NCI-H82 (cell line): Measurements from ENCODE around the gene NOL4L.

Source experiments
- DNase-seq: peaks from one replicate; lab custom pipeline; 2025; lab: John Stamatoyannopoulos, UW

NOL4L gene

GRCh38 chr20:32444474-32445220 is 140.5 kb downstream of the NOL4L start:
- peak; percentile 47 for DNase-seq

GRCh38 chr20:32443386-32443974 is 141.7 kb downstream of the NOL4L start:
- no peak for DNase-seq

DNA sequence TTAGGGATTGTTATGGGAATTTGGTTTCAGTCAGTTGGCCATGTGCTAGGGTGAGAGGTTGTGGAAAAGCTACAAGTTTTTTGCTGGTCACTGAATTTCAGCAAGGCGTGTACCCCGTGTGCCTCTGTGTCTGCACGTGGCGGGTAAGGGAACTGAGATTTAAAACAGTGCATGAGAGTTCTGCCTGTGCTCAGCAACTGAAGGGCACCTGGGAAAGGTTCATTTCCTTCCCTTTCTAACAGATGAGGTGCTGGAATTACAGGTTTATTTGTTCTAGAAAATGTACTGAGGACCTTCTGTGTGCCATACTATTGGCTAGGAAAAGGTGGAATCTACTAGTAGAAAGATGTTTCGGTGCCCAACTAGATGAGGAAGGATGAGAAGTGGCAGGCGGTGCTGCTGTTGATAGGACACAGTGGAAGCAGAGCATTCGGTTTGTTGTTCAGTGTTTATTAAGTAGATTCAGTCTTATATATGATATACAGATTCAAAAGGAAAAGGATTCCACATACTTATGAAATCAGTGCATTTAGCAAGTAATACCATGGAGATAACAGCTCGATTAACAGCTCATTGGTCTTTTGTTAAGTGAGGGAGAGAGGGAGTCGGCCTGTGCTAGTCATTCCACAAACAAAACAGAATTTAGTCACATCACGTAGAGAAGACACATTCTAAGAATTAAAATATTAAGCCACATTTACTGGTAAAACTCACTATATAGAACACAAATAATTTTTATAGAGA is 142.3 kb downstream of the NOL4L start:
- DNase-seq: no peak

GRCh38 chr20:32441638-32442037 is 143.5 kb downstream of the NOL4L start:
- no peak for DNase-seq

DNA sequence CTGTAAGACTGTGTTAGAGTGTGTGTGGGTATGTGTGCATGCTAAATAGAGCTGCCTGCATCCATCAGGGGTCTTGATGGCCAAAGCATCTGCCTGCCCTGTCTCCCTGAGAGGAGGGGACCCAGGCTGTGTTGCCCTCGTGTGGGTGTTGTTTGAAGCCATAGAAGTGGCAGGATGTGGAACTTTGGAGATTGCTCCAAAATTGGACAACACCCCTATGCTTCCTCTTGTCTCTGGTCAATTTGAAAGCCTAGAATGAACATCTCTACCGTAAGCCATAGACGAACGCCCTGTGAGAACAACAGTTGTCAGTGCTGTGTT is 144.4 kb downstream of the NOL4L start:
- no peak for DNase-seq

DNA sequence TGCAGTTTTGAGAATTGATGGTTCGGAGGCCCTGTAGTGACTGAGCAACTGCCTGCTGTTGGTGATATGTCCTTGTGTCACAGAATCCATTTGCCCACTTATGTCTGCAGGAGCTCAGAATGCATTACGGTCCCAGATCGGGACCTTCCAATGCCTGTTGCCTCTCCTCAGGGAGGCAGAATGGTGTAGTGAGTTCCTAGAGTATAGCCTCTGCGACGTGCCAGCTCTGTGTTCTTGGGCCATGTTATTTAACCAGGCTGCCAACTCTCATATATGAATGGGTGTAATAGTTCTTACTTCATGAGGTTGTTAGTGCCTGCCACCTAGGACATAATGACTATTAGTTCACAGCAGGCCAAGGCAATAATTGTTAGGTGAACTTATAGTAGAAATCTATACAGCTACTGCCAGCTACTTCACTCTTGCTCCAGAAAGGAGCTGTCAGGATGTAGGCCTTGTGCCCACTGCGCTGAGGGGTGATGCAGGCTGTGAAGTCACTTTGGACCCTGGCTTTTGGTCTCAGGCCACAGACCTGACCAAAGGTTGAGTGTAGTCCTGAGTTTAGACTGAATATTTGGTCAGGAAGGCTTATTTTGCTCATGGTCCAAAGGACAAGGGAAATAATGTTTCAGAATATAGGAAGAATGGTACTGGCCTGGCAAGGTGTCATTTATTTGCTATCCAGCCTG is 144.9 kb downstream of the NOL4L start:
- DNase-seq: no peak

DNA sequence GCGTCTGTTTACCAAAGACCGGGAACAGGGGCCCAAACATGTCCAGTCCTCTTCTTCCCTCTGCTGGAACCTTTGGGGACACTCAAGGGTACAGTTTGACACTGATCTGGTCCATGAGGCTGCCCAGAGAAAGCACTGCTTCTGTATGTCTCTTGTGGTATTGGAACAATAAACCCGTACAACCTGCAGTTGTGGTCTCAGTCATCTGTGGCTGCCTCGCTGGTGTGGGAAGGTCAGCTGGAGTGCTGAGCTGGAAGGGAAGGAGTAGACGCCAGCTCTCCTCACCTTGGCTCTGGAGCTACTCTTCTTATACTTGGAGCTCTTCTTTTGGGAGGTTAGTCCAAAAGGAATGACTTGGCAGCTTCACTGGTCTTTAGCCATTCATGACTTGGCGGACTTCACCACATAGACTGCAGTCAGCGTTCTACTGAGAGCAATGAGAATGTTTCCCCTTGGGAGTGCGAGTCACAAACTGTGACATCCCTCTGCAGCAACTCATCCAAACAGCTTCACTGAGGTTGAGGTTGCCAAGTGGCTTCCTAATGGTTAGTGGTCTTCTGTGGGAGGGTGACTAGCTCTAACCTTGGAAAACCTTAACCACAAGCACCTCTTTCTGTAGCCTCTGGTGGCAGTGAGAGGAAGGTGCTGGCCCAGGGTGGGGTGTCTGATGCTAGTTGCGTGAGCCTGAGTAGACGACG is 145.9 kb downstream of the NOL4L start:
- no peak for DNase-seq

GRCh38 chr20:32438331-32438858 is 146.7 kb downstream of the NOL4L start:
- DNase-seq: no peak

- DNase-seq: no peak
These were observed 147.6 kb downstream of the NOL4L start for GRCh38 chr20:32437391-32438074.

DNA sequence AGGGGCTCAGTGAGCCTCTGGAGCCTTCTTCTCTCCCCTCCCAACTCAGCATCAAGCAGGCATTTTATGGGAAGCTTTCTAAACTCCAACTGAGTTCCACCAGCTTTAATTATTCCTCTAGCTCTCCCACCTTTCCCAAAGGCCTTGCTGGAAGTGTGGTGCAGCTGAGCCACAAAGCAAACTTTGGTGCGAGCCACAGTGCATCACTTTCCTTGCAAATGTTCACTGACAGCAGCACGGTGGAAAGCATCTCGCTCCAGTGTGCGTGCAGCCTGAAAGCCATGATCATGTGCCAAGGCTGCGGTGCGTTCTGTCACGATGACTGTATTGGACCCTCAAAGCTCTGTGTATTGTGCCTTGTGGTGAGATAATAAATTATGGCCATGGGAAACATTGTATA is 148.2 kb downstream of the NOL4L start:
- no peak for DNase-seq

DNA sequence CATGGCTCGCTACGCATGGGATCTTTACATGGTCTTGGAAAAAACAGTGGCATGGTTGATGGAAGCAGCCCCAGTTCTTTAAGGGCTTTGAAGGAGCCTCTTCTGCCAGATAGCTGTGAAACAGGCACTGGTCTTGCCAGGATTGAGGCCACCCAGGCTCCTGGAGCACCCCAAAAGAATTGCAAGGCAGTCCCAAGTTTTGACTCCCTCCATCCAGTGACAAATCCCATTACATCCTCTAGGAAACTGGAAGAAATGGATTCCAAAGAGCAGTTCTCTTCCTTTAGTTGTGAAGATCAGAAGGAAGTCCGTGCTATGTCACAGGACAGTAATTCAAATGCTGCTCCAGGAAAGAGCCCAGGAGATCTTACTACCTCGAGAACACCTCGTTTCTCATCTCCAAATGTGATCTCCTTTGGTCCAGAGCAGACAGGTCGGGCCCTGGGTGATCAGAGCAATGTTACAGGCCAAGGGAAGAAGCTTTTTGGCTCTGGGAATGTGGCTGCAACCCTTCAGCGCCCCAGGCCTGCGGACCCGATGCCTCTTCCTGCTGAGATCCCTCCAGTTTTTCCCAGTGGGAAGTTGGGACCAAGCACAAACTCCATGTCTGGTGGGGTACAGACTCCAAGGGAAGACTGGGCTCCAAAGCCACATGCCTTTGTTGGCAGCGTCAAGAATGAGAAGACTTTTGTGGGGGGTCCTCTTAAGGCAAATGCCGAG is 148.8 kb downstream of the NOL4L start:
- DNase-seq: no peak

DNA sequence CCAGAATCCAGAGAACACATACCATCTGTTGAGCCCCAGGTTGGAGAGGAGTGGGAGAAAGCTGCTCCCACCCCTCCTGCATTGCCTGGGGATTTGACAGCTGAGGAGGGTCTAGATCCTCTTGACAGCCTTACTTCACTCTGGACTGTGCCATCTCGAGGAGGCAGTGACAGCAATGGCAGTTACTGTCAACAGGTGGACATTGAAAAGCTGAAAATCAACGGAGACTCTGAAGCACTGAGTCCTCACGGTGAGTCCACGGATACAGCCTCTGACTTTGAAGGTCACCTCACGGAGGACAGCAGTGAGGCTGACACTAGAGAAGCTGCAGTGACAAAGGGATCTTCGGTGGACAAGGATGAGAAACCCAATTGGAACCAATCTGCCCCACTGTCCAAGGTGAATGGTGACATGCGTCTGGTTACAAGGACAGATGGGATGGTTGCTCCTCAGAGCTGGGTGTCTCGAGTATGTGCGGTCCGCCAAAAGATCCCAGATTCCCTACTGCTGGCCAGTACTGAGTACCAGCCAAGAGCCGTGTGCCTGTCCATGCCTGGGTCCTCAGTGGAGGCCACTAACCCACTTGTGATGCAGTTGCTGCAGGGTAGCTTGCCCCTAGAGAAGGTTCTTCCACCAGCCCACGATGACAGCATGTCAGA is 149.6 kb downstream of the NOL4L start:
- DNase-seq: no peak

- DNase-seq: no peak
These were observed 150.7 kb downstream of the NOL4L start for GRCh38 chr20:32434434-32434833.

DNA sequence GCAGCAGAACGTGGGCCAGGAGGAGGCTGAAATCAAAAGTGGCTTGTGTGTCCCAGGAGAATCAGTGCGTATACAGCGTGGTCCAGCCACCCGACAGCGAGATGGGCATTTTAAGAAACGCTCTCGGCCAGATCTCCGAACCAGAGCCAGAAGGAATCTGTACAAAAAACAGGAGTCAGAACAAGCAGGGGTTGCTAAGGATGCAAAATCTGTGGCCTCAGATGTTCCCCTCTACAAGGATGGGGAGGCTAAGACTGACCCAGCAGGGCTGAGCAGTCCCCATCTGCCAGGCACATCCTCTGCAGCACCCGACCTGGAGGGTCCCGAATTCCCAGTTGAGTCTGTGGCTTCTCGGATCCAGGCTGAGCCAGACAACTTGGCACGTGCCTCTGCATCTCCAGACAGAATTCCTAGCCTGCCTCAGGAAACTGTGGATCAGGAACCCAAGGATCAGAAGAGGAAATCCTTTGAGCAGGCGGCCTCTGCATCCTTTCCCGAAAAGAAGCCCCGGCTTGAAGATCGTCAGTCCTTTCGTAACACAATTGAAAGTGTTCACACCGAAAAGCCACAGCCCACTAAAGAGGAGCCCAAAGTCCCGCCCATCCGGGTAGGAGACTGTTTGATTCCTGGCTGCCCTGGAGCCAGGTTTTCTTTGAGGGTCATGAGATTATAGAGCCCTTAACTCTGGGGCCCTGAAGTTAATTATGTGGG is 151.7 kb downstream of the NOL4L start:
- no peak for DNase-seq

DNA sequence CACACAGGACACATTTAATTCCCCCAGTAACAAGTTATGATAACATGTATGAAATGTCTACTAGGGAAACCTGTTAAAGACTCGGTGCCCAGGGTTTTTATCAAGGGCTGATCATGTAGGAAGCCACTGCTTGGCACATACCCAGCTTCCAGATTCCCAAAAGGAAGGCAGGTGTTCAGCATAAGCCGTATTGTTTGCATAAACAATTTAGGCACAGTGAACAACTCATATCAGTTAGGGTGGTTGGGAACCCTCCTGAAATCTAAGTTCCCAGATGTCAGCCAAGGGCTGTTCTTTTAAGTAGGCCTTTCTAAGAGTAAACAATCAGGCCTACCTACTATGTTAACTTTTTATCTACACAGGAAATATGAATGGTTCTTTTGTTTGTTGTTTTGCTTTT is 152.9 kb downstream of the NOL4L start:
- DNase-seq: no peak

DNA sequence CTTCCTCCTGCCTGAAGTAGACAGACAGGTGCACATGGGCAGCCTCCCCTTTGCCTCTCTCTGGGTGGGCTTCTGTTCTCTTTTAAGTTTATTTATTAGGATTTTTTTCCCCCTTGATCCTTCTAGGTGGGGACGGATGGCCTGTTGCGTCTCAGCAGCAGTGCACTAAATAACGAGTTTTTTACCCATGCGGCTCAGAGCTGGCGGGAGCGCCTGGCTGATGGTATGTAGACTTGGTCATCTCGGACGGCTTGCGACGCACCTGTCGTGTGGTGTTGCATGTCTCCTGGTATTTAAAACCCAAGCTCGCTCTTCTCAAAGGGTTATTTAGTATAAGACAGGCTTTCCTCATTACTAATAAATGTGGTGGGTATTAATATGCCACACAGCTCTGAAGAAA is 153.7 kb downstream of the NOL4L start:
- DNase-seq: no peak

GRCh38 chr20:32429745-32430360 is 155.3 kb downstream of the NOL4L start:
- no peak for DNase-seq

DNA sequence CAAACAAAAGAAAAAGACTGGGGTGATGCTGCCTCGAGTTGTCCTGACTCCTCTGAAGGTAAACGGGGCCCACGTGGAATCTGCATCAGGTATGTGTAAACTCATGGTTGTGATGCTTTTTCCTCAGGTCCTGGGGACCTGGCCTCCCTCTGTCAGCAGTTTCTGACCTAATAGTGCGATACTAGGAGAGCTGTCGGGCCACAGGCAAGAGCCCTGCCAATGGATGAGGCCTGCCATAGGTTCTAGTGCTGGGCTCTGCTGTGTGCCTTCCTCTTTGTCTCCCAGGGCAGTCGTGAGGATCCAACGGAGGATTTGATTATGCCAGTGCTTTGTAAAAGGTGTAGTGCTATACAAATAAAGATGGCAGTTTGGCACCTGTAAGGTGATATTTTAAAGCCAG is 155.8 kb downstream of the NOL4L start:
- no peak for DNase-seq

DNA sequence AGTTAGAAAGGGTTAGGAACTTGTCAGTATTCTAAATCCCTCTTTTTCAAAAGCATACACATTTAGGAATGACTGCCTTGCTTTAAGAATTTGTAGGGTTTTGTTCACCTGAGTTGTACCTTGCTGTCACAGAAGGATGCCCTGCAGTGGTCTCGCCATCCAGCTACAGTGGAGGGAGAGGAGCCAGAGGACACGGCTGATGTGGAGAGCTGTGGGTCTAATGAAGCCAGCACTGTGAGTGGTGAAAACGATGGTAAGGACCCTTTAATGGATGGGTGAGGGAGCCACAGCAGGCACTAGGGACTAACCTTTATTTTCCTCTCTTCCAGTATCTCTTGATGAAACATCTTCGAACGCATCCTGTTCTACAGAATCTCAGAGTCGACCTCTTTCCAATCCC is 157.1 kb downstream of the NOL4L start:
- DNase-seq: no peak
